Panc1 (cell line): ENCODE measurements around the gene SLC22A12. TPM values are rescaled to one million over a fixed set of nuclear protein-coding genes. Genes with fewer than 3 reads are reported as not detected.
A peak's percentile ranks its signal among the peaks of the same experiment; 100 is the strongest.

Source experiments
- ATAC-seq: fragments of 200-7000 bp; cut with Tn5 transposase; 2 replicates; pipeline ENCODE4 v1.9.1; 2020; ENCODE audit warnings: mild to moderate bottlenecking, moderate library complexity
- BruUV-seq: library from RNA; stranded (reverse); fragments of 400-500 nt; replicated peaks from 2 replicates; lab custom pipeline; 2021; lab: Mats Ljungman, UMichigan
- CTCF ChIA-PET: fragments of 300-600 bp; sonication (Branson Sonifier 250); formaldehyde crosslinking; loops from one replicate; lab custom pipeline; 2022; ENCODE audit warnings: antibody characterized with exemption; lab: Charles Lee
- POLR2A ChIA-PET: fragments of 300-600 bp; sonication (Branson Sonifier 250); formaldehyde crosslinking; loops from one replicate; lab custom pipeline; 2022; ENCODE audit warnings: antibody characterized with exemption; lab: Charles Lee
- DNase-seq: peaks from one replicate; pipeline ENCODE4 v3.0.0-alpha.2; 2010; ENCODE audit warnings: low read depth, low spot score
- H3K27ac ChIP-seq: 2 replicates; pipeline ENCODE4 v1.5.1; 2011; ENCODE audit warnings: mild to moderate bottlenecking, low read length, inconsistent platforms
- H3K27me3 ChIP-seq: fragments of 200-500 bp; sonication (Bioruptor generic); 2 replicates; pipeline ENCODE4 v1.6.0; 2014; ENCODE audit warnings: low read length, inconsistent platforms; ENCODE audit not compliant: control insufficient read depth, insufficient read depth
- H3K36me3 ChIP-seq: fragments of 200-500 bp; sonication (Bioruptor generic); 2 replicates; pipeline ENCODE4 v1.5.1; 2014; ENCODE audit warnings: inconsistent platforms, mild to moderate bottlenecking, low read length, moderate library complexity; ENCODE audit not compliant: control insufficient read depth, insufficient read depth
- H3K4me1 ChIP-seq: 2 replicates; pipeline ENCODE4 v1.5.1; 2011; ENCODE audit warnings: inconsistent platforms, mild to moderate bottlenecking, low read length, moderate library complexity; ENCODE audit not compliant: control insufficient read depth, insufficient read depth
- H3K4me3 ChIP-seq, 2 experiments: 2 replicates each; pipeline ENCODE4 v1.5.1; 2011 to 2012; ENCODE audit warnings: low read depth in 2 of 2, low read length in 2 of 2, mild to moderate bottlenecking in 2 of 2, inconsistent platforms in 1 of 2, moderate library complexity in 1 of 2
- H3K9me3 ChIP-seq: fragments of 200-500 bp; sonication (Bioruptor generic); 2 replicates; pipeline ENCODE4 v1.5.1; 2014; ENCODE audit warnings: low read depth, mild to moderate bottlenecking, inconsistent platforms, low read length, moderate library complexity; ENCODE audit not compliant: control insufficient read depth, insufficient read depth
- POLR2AphosphoS5 ChIP-seq: IDR thresholded peaks from 2 replicates; pipeline ENCODE4 v1.6.1; 2012; ENCODE audit warnings: mild to moderate bottlenecking, low read depth, low read length, moderate library complexity
- REST ChIP-seq, 2 experiments: IDR thresholded peaks; 2 replicates each; pipeline ENCODE4 v1.6.1; 2011 to 2012; ENCODE audit warnings: low read depth in 2 of 2, control low read depth in 1 of 2, low read length in 1 of 2, mild to moderate bottlenecking in 1 of 2, moderate library complexity in 1 of 2; ENCODE audit not compliant: insufficient read depth in 1 of 2
- SIN3A ChIP-seq: IDR thresholded peaks from 2 replicates; pipeline ENCODE4 v1.6.1; 2012; ENCODE audit warnings: low read depth, mild to moderate bottlenecking, low read length, moderate library complexity, borderline replicate concordance; ENCODE audit not compliant: insufficient read depth
- TCF7L2 ChIP-seq: IDR thresholded peaks from 2 replicates; pipeline ENCODE4 v1.6.1; 2011; ENCODE audit warnings: mild to moderate bottlenecking, low read depth, low read length, inconsistent platforms
- in situ Hi-C: cut with HindIII; loops from 2 replicates; pipeline ENCODE4 v1.10.0; 2016; ENCODE audit warnings: low sequenced_read_pairs, low pct_unique_long_range_greater_than_20kb
- intact Hi-C: fragments of 100-400 bp; cut with micrococcal nuclease; formaldehyde crosslinking; loops from one replicate; pipeline ENCODE4 v1.10.0; 2022; ENCODE audit not compliant: unreplicated experiment
- total RNA-seq: library from RNA; stranded (reverse); gene quantifications from one replicate; pipeline ENCODE4 v1.2.1, GENCODE V29; 2021; ENCODE audit not compliant: unreplicated experiment
- TF ChIP-seq, protein P1 (sequence below): fragments of 450-650 bp; IDR thresholded peaks from 2 replicates; pipeline ENCODE4 v1.5.1; 2017; ENCODE audit warnings: mild to moderate bottlenecking

Gene SLC22A12
- total RNA-seq, 1 experiment from 2014 or later = not detected

DNA sequence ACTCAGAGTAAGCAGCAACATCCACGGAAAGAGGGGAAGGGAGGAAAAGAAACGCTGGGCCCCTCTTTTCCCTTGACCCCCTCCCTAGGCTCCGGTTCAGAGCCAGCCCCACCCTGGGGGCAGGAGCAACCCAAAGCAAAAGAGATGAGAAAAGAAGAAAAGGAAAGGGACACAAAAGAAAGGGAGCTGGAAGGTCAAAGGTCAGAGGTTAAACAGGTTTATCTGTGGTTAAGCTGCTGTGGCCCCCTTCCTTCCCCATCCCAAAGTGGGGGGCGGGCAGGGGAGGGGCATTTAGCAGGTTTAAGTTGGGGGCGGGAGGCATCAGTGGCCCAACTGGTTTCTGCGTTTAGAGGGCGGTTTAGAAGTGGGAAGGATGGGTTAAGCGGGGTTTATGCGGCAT, 35.6 kb downstream of the SLC22A12 start:
- no peaks in the 10 kb centered on the region for H3K36me3 ChIP-seq
- H3K27ac ChIP-seq = no peak overlapping the region
- in situ Hi-C loops (no loop called here), intact Hi-C loops (no loop called here)
- no peaks in the 10 kb centered on the region for H3K9me3 ChIP-seq
- ChIA-PET POLR2A (no interaction called here), CTCF (interaction anchor here (0.5 kb wide), 1 partner anchor 19 kb away, joined by 3 read pairs; no protein-coding TSS in a partner anchor)
- H3K27me3 ChIP-seq = no peaks in the 10 kb centered on the region
- no peak overlapping the region for H3K4me3 ChIP-seq
- no peak for TF ChIP-seq REST (IDR thresholded peaks at IDR 0.05; ENCODE audit: insufficient read depth in 1 of 2, low read depth in 2 of 2, low read length in 1 of 2)
- TF ChIP-seq SIN3A = no peak
- no peak for TF ChIP-seq POLR2AphosphoS5
- TF ChIP-seq TCF7L2 = no peak
- TF ChIP-seq, protein P1, sequence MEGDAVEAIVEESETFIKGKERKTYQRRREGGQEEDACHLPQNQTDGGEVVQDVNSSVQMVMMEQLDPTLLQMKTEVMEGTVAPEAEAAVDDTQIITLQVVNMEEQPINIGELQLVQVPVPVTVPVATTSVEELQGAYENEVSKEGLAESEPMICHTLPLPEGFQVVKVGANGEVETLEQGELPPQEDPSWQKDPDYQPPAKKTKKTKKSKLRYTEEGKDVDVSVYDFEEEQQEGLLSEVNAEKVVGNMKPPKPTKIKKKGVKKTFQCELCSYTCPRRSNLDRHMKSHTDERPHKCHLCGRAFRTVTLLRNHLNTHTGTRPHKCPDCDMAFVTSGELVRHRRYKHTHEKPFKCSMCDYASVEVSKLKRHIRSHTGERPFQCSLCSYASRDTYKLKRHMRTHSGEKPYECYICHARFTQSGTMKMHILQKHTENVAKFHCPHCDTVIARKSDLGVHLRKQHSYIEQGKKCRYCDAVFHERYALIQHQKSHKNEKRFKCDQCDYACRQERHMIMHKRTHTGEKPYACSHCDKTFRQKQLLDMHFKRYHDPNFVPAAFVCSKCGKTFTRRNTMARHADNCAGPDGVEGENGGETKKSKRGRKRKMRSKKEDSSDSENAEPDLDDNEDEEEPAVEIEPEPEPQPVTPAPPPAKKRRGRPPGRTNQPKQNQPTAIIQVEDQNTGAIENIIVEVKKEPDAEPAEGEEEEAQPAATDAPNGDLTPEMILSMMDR = no peak
- ATAC-seq (no peak), DNase-seq (no peak)
- BruUV-seq = no TSS peak
- no peaks in the 10 kb centered on the region for H3K4me1 ChIP-seq

GRCh38 chr11:64627371-64627770, 36.4 kb downstream of the SLC22A12 start:
- Histone ChIP-seq H3K4me1 (no peaks in the 10 kb centered on the region), H3K27me3 (no peaks in the 10 kb centered on the region), H3K27ac (no peak overlapping the region), H3K4me3 (no peak overlapping the region), H3K36me3 (no peaks in the 10 kb centered on the region), H3K9me3 (no peaks in the 10 kb centered on the region)
- DNase-seq (no peak), ATAC-seq (peak; percentile 13; the same call in 1 of the 2 replicates)
- no TSS peak for BruUV-seq
- POLR2A ChIA-PET = no interaction called here
- intact Hi-C loops (no loop called here), in situ Hi-C loops (no loop called here)
- TF ChIP-seq REST (IDR thresholded peaks at IDR 0.05; ENCODE audit: insufficient read depth in 1 of 2, low read depth in 2 of 2, low read length in 1 of 2) (no peak), SIN3A (no peak), TCF7L2 (no peak), POLR2AphosphoS5 (no peak)
- TF ChIP-seq, protein P1 = no peak
- CTCF ChIA-PET = no interaction called here
